HG02610 (cell line): Measurements from ENCODE around the gene SLC9A8.
A peak's percentile ranks its signal among the peaks of the same experiment; 100 is the strongest.

Experiments
- ATAC-seq: cut with Tn5 transposase; IDR thresholded peaks from one replicate; pipeline ENCODE4 v1.9.1; 2021; ENCODE audit warnings: mild to moderate bottlenecking, moderate library complexity; ENCODE audit not compliant: unreplicated experiment

The SLC9A8 gene

GRCh38 chr20:49913399-49914047, 100.9 kb downstream of the SLC9A8 start:
- no peak for ATAC-seq

GRCh38 chr20:49914310-49915117, 101.9 kb downstream of the SLC9A8 start:
- no peak for ATAC-seq

DNA sequence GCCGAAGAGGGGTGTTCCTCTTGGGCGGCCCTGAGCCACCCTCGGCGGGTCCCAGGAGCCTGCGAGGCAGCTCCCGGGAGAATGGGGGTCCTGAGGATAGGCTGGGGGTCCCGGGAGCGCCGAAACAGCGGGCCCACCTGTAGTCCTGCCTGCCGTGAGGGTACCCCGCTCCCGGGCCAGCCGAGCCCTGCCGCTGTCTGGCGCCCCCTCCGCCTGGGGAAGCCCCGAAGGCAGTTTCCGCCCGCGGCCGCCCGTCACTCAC, 102.4 kb downstream of the SLC9A8 start:
- ATAC-seq, result no peak

- peak; percentile 85 for ATAC-seq
These were observed 102.9 kb downstream of the SLC9A8 start, which contains the start of gene SPATA2 for GRCh38 chr20:49915380-49916145. Gene SPATA2, minus strand, starts transcription at chr20:49915529. Its CDS starts 7,039 bp downstream, at chr20:49908490.

DNA sequence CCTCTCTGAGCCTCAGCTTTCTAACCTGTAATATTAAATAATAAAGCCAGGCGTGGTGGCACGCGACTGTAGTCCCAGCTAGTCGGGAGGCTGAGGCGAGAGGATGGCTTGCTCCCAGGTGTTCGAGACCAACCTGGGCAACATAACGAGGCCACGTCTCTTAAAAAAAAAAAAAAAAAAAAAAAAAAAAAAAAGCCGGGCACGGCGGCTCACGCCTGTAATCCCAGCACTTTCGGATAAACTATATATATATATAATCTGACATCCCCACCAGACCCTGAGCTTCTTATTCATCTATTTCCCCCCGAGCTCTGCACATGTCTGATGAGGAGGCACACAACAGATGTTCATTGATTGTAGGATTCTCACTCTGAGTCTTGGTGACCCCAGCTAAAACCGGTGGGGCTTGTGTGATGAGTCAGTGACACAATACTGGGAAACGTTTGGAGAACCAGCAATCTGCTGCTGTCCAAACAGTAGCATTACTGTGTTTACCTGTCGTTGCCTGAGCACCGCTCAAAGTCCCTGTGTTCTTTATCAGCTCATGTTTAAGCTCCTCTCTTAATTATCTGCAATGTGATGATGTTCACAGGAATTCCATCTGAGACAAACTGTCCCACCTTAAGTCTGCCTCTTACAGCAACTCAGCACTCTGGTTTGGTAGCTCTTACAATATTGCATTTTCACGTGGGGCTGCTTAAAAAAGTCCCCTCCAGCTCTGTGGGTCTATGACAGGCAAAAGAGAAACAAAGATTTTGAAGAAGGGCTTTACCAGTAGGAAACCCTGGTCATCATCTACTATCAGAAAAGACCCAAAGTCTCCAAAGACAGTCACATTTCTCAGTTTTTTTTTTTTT, 103.7 kb downstream of the SLC9A8 start:
- no peak for ATAC-seq

GRCh38 chr20:49918446-49918845, 105.8 kb downstream of the SLC9A8 start:
- no peak for ATAC-seq

DNA sequence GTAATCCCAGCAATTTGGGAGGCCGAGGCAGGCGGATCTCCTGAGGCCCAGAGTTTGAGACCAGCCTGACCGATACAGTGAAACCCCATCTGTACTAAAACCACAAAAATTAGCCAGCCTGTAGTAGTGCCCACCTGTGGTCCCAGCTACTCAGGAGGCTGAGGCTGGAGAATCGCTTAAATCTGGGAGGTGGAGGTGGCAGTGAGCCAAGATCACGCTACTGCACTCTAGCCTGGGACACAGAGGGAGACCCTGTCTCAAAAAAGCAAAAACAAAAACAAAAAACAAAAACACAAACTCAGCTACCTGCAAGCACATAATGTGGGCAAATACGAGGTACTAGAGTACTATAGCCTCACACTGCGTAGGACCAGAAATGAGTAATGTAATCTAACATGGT, 106.4 kb downstream of the SLC9A8 start:
- no peak for ATAC-seq

DNA sequence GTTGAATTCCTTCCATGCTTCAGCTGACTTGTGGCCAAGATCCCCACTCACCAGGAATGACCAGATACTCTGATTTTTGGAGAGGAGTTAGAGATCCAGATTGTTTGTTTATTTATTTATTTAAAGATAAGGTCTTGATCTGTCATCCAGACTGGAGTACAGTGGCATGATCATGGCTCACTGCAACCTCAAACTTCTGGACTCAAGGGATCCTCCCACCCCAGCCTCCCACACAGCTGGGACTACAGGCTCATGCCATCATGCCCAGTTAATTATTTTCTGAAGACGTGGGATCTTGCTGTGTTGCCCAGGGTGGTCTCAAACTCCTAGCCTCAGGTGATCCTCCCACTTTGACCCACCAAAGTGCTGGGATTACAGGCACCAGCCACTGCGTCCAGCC, 106.8 kb downstream of the SLC9A8 start:
- ATAC-seq, result no peak

DNA sequence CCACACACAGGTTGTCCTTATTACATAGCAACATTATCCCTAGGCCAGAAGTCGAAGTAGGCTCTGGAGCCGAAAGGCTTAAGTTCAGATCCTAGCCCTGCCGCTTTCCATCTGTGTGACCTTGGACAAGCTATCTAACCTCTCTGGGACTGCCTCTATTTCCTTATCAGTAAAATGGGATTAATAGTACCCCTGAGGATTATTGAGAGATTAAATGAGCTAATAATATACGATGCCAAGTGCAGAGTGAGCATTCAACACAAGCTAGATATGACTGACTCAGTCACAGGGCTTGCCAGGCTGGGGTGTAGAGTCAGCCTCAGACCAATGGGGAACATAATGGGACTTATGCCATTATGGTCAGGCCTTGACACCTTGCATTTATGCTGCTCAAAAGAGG, 111.6 kb downstream of the SLC9A8 start:
- no peak for ATAC-seq

GRCh38 chr20:49925901-49926454, 113.3 kb downstream of the SLC9A8 start:
- no peak for ATAC-seq

DNA sequence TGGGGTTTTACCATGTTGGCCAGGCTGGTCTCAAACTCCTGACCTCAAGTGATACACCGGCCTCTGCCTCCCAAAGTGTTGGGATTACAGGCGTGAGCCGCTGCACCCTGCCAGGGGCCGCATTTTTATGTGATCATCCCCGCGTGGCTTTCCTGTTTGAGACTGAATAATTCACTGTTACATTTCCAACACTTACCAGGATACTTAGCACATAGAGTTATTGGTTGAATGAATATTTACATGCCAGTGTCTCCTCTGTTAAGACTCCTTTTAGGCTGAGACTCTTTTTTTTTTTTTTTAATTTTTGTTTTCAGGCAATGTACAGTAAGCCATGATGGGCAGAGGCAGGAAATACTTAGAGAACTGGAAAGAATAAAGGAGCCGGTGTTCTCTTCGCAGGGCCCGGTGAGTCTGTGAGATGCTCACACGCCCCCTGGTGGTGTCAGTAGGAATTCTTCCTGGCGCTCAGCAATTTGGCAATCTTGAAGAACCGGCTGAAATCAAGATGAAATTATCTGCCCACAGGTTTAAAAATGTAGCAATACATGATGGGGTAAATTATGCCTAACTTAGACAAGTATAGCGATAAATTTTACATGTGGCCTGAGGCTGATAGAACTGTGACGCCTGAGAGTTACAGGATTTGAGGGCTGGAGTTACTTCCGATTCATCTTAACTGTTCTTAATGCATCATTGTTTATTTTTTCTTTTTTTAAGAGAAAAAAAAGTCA, 115.9 kb downstream of the SLC9A8 start:
- no peak for ATAC-seq

GRCh38 chr20:49929142-49929494, 116.5 kb downstream of the SLC9A8 start:
- ATAC-seq, result no peak

DNA sequence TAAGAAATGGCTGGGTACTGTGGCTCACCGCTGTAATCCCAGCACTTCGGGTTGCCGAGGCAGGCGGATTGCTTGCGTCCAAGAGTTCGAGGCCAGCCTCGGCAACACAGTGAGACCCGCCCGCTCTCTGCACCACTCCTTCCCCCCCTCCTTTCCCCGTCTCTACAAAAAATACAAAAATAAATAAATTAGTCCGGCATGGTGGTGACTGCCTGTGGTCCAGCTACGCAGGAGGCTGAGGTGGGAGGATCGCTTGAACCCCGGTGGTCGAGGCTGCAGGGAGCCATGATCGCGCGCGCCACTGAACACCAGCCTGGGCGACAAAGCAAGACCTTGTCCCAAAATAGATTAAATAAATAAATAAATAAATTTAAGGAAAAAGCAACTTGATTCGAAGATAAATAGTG, 123.1 kb downstream of the SLC9A8 start:
- no peak for ATAC-seq

- no peak for ATAC-seq
These were observed 123.8 kb downstream of the SLC9A8 start, which contains the start of gene RNF114 for GRCh38 chr20:49936153-49937026. Gene RNF114, plus strand, starts transcription at chr20:49936397. Its CDS starts 16 bp downstream, at chr20:49936413.

DNA sequence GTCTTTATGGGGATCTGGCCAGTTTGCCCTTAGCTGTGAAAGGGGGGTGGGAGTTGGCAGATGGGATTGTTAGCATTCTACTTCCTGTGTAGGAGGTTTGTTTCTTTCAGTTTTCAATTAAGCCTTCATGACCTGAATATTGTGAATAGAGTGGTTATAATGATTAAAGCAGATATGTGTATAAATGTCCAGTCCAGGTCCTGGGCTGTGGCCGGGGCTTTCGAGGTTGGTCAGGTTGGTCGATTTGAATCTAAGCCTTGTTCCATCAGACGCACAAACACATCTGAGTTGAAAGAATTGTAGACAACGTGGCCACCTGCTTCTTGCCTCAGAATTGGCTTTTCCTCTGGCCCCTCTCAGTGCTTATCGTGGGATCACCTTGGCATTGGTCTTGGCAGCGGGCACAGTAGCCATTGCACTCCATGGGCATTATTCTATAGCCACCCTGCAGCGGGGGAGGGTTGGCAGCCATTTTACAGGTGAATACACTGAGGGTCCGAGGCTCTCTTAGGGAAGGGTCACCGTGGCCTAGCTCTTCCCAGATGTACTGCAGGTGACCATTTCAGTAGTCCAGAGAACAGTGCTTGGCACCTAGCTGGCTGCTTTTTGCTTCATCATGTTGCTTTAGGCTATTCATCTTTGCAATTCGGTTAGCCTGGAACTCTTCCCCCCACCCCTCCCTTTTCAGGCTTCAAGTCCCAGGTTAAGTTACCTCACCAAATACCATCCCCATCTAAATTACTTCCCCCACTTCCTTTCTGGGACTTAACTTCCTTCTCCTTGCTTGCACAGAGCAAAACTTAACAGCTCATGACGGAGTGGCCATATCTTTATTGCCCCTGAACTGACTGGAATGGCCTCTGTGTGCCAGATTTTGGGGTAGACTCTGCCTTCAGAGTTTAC, 124.7 kb downstream of the SLC9A8 start:
- ATAC-seq, result no peak

DNA sequence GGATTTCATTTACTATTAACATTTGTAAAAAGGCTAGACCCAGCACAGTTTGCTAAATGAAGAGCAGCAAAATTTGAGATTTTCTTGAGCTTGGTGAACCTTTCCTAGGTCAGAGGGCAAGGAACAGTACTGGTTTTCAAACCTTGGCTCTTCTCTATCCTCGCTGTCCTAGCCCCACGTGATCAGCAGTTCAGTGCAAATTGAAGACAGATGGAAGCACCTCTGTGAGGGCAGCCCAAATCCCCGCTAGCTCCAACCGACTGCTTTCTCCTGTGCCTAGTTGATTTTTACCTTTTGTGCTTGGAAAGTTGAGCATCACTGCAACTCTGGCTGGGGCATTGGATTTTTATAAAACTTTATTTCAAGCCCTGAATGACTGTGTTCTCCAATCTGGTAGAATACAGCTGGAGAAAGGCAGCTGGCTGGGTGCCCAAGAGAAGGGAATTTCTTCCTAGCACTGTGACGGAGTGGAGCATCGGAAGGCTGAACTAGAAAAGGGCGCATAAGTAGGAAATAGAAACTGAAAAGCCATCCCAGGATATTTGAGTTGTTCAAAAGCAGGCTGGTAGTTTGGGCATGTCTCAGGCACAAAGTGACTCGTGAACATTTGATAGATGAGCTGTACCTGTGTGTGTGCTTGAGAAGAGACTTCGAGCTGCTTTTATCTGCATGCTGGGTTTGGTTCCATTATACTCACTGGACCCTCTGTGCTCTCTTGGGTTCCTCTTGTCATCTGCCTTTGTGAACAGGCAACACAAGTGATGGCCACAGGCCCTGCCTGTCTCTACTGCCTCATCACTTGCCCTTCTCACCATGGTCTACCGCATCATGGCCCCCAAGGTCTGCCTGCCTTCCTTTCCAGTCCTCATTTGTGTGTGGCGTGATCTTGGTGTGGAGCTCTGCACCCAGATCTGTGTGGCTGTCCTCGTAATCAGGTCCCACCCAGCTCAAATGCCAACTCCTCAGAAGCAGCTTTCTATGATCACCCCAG, 125.8 kb downstream of the SLC9A8 start:
- ATAC-seq, result no peak

DNA sequence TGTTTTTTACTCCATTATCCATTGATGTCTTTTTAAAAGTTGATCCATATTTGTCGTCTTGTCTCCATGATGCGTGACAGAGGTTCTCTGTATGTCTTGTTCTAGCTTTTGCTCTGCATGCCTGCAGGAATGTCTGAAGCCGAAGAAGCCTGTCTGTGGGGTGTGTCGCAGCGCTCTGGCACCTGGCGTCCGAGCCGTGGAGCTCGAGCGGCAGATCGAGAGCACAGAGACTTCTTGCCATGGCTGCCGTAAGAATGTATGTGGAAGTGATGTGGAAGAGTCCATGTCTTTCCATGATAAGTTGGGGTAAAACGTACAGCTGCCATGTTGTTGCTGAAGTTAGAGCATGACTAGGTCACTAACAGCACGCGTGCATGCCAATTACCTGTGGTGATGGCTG, 128.8 kb downstream of the SLC9A8 start:
- no peak for ATAC-seq
